ENCODE results near the gene OTOP1. TPM values are rescaled to one million over a fixed set of nuclear protein-coding genes. Genes with fewer than 3 reads are reported as not detected.
"Not testable (repeated sequence)": the region's sequence is repeated elsewhere in the genome, so short reads cannot be mapped to it uniquely, and the experiment has no call there.

Gene OTOP1
- total RNA-seq, 1 donor from 2014 or later, result not detected

DNA sequence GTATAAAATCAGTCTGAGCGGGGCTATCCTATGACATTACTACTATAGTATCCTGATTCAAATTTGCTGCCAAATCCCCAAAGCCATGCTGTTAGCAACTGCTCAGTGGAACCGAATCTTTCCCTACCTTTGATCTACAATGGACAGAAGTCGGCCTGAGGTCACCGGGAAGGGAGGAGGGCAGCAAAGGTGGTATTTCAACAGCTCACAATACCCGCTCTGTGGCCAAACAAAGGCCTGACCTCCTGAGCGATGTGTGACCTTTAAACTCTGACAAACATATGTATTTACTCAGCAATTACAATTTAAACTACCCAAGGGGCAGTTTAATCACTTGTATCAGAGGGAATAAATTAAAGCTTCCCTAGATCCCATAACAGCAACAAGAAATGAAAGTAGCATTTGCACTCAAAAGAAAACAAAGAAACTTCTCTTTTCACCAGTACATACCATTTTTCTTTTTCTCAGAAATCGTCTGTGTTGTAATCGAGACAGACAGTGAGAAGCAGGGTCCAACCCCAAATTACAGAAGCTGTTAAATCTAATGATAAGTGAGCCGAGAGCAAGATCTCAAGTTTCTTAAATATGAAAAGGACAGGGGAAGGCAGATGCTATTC is 32.9 kb upstream of the OTOP1 start:
- Mint-ChIP-seq H3K4me3 (ENCODE audit: unreplicated experiment) (no peak overlapping the region), H3K9me3 (ENCODE audit: unreplicated experiment) (no peaks in the 10 kb centered on the region), H3K27ac (ENCODE audit: unreplicated experiment) (no peak overlapping the region), H3K36me3 (ENCODE audit: low read depth, unreplicated experiment) (no peaks in the 10 kb centered on the region), H3K27me3 (ENCODE audit: low read depth, unreplicated experiment) (peaks cover 11% of the 10 kb centered on the region), H3K4me1 (ENCODE audit: low read depth, unreplicated experiment) (no peaks in the 10 kb centered on the region)
- H2AFZ ChIP-seq (ENCODE audit: low read depth, low read length), result no peak overlapping the region
- no peak overlapping the region for H3K27ac ChIP-seq (ENCODE audit: low read depth, low read length)
- H3K79me2 ChIP-seq (ENCODE audit: insufficient read depth, low read length), result no peaks in the 10 kb centered on the region
- H3K4me2 ChIP-seq (ENCODE audit: low read length), result no peak overlapping the region
- no peak for DNase-seq (ENCODE audit: low read depth)
- H4K20me1 ChIP-seq (ENCODE audit: insufficient read depth, low read length), result no peaks in the 10 kb centered on the region
- H3K27me3 ChIP-seq (ENCODE audit: insufficient read depth, low read length), result peaks cover 17% of the 10 kb centered on the region
- TF ChIP-seq, protein P1, sequence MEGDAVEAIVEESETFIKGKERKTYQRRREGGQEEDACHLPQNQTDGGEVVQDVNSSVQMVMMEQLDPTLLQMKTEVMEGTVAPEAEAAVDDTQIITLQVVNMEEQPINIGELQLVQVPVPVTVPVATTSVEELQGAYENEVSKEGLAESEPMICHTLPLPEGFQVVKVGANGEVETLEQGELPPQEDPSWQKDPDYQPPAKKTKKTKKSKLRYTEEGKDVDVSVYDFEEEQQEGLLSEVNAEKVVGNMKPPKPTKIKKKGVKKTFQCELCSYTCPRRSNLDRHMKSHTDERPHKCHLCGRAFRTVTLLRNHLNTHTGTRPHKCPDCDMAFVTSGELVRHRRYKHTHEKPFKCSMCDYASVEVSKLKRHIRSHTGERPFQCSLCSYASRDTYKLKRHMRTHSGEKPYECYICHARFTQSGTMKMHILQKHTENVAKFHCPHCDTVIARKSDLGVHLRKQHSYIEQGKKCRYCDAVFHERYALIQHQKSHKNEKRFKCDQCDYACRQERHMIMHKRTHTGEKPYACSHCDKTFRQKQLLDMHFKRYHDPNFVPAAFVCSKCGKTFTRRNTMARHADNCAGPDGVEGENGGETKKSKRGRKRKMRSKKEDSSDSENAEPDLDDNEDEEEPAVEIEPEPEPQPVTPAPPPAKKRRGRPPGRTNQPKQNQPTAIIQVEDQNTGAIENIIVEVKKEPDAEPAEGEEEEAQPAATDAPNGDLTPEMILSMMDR (IDR thresholded peaks at IDR 0.05; ENCODE audit: insufficient read depth, low read depth, low read length), result no peak
- TF ChIP-seq EZH2 (IDR thresholded peaks at IDR 0.05; ENCODE audit: insufficient read depth, low read length), result no peak
- FAIRE-seq, result no peak
- H3K4me1 ChIP-seq (ENCODE audit: insufficient read depth, low read length), result no peaks in the 10 kb centered on the region
- H3K4me3 ChIP-seq (ENCODE audit: insufficient read depth, low read depth, low read length), result no peak overlapping the region
- H3K36me3 ChIP-seq (ENCODE audit: insufficient read depth, low read length), result no peaks in the 10 kb centered on the region
- no peak overlapping the region for H3K9ac ChIP-seq (ENCODE audit: low read length)
- no peaks in the 10 kb centered on the region for H3K9me3 ChIP-seq (ENCODE audit: insufficient read depth, low read depth, low read length)

DNA sequence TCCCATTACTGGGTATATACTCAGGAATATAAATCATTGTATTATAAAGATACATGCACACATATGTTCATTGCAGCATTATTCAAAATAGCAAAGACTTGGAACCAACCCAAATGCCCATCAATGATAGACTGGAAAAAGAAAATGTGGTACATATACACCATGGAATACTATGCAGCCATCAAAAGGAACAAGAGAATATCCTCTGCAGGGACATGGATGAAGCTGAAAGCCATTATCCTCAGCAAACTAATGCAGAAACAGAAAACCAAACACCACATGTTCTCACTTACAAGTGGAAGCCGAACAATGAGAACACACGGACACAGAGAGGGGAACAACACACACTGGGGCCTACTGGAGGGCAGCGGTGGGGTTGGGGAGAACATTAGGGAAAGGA is 31.0 kb upstream of the OTOP1 start:
- H3K9ac ChIP-seq (ENCODE audit: low read length); H4K20me1 ChIP-seq (ENCODE audit: insufficient read depth, low read length); H3K36me3 Mint-ChIP-seq (ENCODE audit: low read depth, unreplicated experiment); H3K27ac ChIP-seq (ENCODE audit: low read depth, low read length); H3K79me2 ChIP-seq (ENCODE audit: insufficient read depth, low read length); H3K27ac Mint-ChIP-seq (ENCODE audit: unreplicated experiment); DNase-seq (ENCODE audit: low read depth); H3K4me3 Mint-ChIP-seq (ENCODE audit: unreplicated experiment); H3K4me1 ChIP-seq (ENCODE audit: insufficient read depth, low read length); H3K36me3 ChIP-seq (ENCODE audit: insufficient read depth, low read length); H3K9me3 Mint-ChIP-seq (ENCODE audit: unreplicated experiment); H3K4me3 ChIP-seq (ENCODE audit: insufficient read depth, low read depth, low read length); H3K4me2 ChIP-seq (ENCODE audit: low read length); H3K9me3 ChIP-seq (ENCODE audit: insufficient read depth, low read depth, low read length); H2AFZ ChIP-seq (ENCODE audit: low read depth, low read length); FAIRE-seq; H3K4me1 Mint-ChIP-seq (ENCODE audit: low read depth, unreplicated experiment): not testable (repeated sequence)
- H3K27me3 ChIP-seq (ENCODE audit: insufficient read depth, low read length), result peaks cover 22% of the 10 kb centered on the region
- peaks cover 14% of the 10 kb centered on the region for H3K27me3 Mint-ChIP-seq (ENCODE audit: low read depth, unreplicated experiment)

DNA sequence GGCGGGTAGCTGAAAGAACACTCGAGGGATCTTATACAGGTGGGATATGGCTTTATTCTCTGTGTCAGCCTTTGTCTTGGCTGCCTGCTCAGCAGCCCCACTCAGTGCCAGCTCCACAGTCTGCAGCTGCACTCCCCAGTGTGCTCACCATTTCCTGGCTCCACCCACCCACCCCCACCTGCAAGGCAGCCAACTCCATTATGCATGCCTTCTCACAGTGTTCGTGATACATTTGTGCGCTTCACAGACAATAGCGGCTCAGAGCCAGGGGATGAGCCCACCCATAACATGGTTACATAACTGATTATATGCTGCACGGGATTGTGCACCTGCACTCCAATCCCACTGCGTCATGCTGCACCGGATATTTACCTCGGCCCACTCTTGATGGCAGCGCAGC is 30.1 kb upstream of the OTOP1 start:
- Histone ChIP-seq H2AFZ (ENCODE audit: low read depth, low read length) (no peak overlapping the region), H3K4me3 (ENCODE audit: insufficient read depth, low read depth, low read length) (no peak overlapping the region), H3K36me3 (ENCODE audit: insufficient read depth, low read length) (no peaks in the 10 kb centered on the region), H3K27ac (ENCODE audit: low read depth, low read length) (no peak overlapping the region), H3K9me3 (ENCODE audit: insufficient read depth, low read depth, low read length) (no peaks in the 10 kb centered on the region), H3K4me2 (ENCODE audit: low read length) (no peak overlapping the region), H3K9ac (ENCODE audit: low read length) (no peak overlapping the region), H4K20me1 (ENCODE audit: insufficient read depth, low read length) (no peaks in the 10 kb centered on the region), H3K27me3 (ENCODE audit: insufficient read depth, low read length) (peaks cover 22% of the 10 kb centered on the region), H3K4me1 (ENCODE audit: insufficient read depth, low read length) (no peaks in the 10 kb centered on the region), H3K79me2 (ENCODE audit: insufficient read depth, low read length) (no peaks in the 10 kb centered on the region)
- TF ChIP-seq, protein P1 (IDR thresholded peaks at IDR 0.05; ENCODE audit: insufficient read depth, low read depth, low read length), result no peak
- TF ChIP-seq EZH2 (IDR thresholded peaks at IDR 0.05; ENCODE audit: insufficient read depth, low read length), result no peak
- no peak for DNase-seq (ENCODE audit: low read depth)
- FAIRE-seq, result no peak
- Mint-ChIP-seq H3K4me3 (ENCODE audit: unreplicated experiment) (no peak overlapping the region), H3K27ac (ENCODE audit: unreplicated experiment) (no peak overlapping the region), H3K27me3 (ENCODE audit: low read depth, unreplicated experiment) (peaks cover 14% of the 10 kb centered on the region), H3K4me1 (ENCODE audit: low read depth, unreplicated experiment) (no peaks in the 10 kb centered on the region), H3K9me3 (ENCODE audit: unreplicated experiment) (no peaks in the 10 kb centered on the region), H3K36me3 (ENCODE audit: low read depth, unreplicated experiment) (no peaks in the 10 kb centered on the region)

All from astrocyte (in vitro differentiated cells and primary cell).